Activated naive CD8-positive, alpha-beta T cell treated with anti-CD3 and anti-CD28 coated beads, Interleukin-2, amount 10 ng/mL, durations not matched to agents 7 days and 5 days (primary cell): ENCODE data around the gene HIF3A. TPM values are rescaled to one million over a fixed set of nuclear protein-coding genes. Genes with fewer than 3 reads are reported as not detected.
A peak's percentile ranks its signal among the peaks of the same experiment; 100 is the strongest.

ENCODE experiments used
- ATAC-seq: fragments of 150-1000 bp; cut with Tn5 transposase; one replicate; pipeline ENCODE4 v1.10.0; 2021; ENCODE audit warnings: low read depth, moderate library complexity
- POLR2A ChIA-PET: fragments of 350-600 bp; sonication (Branson Sonifier 250); formaldehyde crosslinking; loops from one replicate; lab custom pipeline; 2021; ENCODE audit warnings: antibody characterized with exemption; lab: Charles Lee
- DNase-seq: peaks from one replicate; pipeline ENCODE4 v3.0.0; 2021
- H3K27ac Mint-ChIP-seq: one replicate; pipeline ENCODE4 v1.8.0; 2022; ENCODE audit warnings: mild to moderate bottlenecking, mixed read lengths
- H3K27me3 Mint-ChIP-seq: one replicate; pipeline ENCODE4 v1.8.0; 2022; ENCODE audit warnings: mild to moderate bottlenecking, moderate library complexity, mixed read lengths
- H3K36me3 Mint-ChIP-seq: one replicate; pipeline ENCODE4 v1.8.0; 2021; ENCODE audit warnings: mild to moderate bottlenecking, mixed read lengths
- H3K4me1 Mint-ChIP-seq: one replicate; pipeline ENCODE4 v1.8.0; 2021; ENCODE audit warnings: mixed read lengths
- H3K4me3 Mint-ChIP-seq: one replicate; pipeline ENCODE4 v1.8.0; 2022; ENCODE audit warnings: mild to moderate bottlenecking, moderate library complexity, mixed read lengths
- H3K9me3 Mint-ChIP-seq: one replicate; pipeline ENCODE4 v1.8.0; 2021; ENCODE audit warnings: mixed read lengths
- total RNA-seq, 2 experiments: library from RNA; stranded (reverse); gene quantifications; one replicate each; pipeline ENCODE4 v1.2.3, GENCODE V29; 2021

Gene HIF3A
- total RNA-seq, 2 experiments from 2014 or later = not detected

GRCh38 chr19:46378268-46378667 is 81.4 kb downstream of the HIF3A start:
- DNase-seq = no peak
- no peaks in the 10 kb centered on the region for H3K9me3 Mint-ChIP-seq
- POLR2A ChIA-PET = no interaction called here
- H3K36me3 Mint-ChIP-seq = peaks cover 20% of the 10 kb centered on the region
- no peak for ATAC-seq
- H3K4me3 Mint-ChIP-seq = no peak overlapping the region
- H3K27ac Mint-ChIP-seq = no peak overlapping the region
- H3K27me3 Mint-ChIP-seq = no peaks in the 10 kb centered on the region
- H3K4me1 Mint-ChIP-seq = peaks cover 6% of the 10 kb centered on the region

DNA sequence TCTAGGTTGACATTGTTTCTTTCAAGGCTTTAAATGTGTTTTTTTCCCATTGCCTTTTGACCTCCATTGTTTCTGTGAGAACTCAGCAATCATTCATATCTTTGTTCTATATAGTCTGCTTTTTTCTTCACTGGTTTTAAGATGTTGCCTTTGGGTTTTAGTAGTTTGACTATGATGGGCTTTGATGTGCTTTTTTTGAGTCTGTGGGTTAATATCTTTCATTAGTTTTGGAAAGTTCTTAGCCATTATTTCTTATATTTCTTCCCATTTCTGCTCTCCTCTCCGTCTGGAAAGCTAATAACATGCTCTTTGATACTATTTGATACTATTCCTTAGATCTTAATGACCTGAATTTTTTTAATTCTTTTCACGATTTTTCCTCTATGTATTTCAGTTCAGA is 83.8 kb downstream of the HIF3A start:
- no peaks in the 10 kb centered on the region for H3K9me3 Mint-ChIP-seq
- POLR2A ChIA-PET = no interaction called here
- H3K36me3 Mint-ChIP-seq = peaks cover 21% of the 10 kb centered on the region
- DNase-seq (no peak), ATAC-seq (no peak)
- H3K27me3 Mint-ChIP-seq = no peaks in the 10 kb centered on the region
- H3K4me3 Mint-ChIP-seq = no peak overlapping the region
- H3K27ac Mint-ChIP-seq = no peak overlapping the region
- H3K4me1 Mint-ChIP-seq = peaks cover 6% of the 10 kb centered on the region

DNA sequence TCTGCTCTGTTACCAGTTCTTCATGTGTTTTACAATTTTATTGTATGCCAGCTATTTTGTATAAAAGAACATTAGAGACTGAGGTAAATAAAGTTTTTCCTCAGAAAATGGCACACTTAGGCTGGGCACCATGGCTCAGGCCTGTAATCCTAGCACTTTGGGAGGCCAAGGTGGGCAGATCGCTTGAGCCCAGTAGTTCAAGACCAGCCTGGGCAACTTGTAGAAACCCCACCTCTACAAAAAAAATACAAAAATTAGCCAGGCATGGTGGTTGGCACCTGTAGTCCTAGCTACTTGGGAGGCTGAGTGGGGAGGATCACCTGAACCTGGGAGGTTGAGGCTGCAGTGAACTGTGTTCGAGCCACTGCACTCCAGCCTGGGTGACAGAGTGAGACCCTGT is 84.5 kb downstream of the HIF3A start:
- Mint-ChIP-seq H3K27ac (no peak overlapping the region), H3K9me3 (no peaks in the 10 kb centered on the region), H3K4me3 (no peak overlapping the region), H3K4me1 (peaks cover 6% of the 10 kb centered on the region), H3K36me3 (peaks cover 24% of the 10 kb centered on the region), H3K27me3 (no peaks in the 10 kb centered on the region)
- DNase-seq (no peak), ATAC-seq (no peak)
- POLR2A ChIA-PET = no interaction called here

GRCh38 chr19:46381756-46382345 is 85.0 kb downstream of the HIF3A start:
- no peaks in the 10 kb centered on the region for H3K27me3 Mint-ChIP-seq
- peaks cover 24% of the 10 kb centered on the region for H3K36me3 Mint-ChIP-seq
- ATAC-seq (no peak), DNase-seq (no peak)
- H3K27ac Mint-ChIP-seq = no peak overlapping the region
- POLR2A ChIA-PET = no interaction called here
- peaks cover 6% of the 10 kb centered on the region for H3K4me1 Mint-ChIP-seq
- H3K9me3 Mint-ChIP-seq = no peaks in the 10 kb centered on the region
- H3K4me3 Mint-ChIP-seq = no peak overlapping the region

- H3K4me1 Mint-ChIP-seq = peaks cover 6% of the 10 kb centered on the region
- H3K27ac Mint-ChIP-seq = no peak overlapping the region
- no peaks in the 10 kb centered on the region for H3K27me3 Mint-ChIP-seq
- peak; percentile 4 for DNase-seq
- H3K9me3 Mint-ChIP-seq = no peaks in the 10 kb centered on the region
- H3K36me3 Mint-ChIP-seq = peaks cover 32% of the 10 kb centered on the region
- POLR2A ChIA-PET = no interaction called here
- no peak overlapping the region for H3K4me3 Mint-ChIP-seq
- no peak for ATAC-seq
These were observed 86.5 kb downstream of the HIF3A start for GRCh38 chr19:46383171-46383815.

DNA sequence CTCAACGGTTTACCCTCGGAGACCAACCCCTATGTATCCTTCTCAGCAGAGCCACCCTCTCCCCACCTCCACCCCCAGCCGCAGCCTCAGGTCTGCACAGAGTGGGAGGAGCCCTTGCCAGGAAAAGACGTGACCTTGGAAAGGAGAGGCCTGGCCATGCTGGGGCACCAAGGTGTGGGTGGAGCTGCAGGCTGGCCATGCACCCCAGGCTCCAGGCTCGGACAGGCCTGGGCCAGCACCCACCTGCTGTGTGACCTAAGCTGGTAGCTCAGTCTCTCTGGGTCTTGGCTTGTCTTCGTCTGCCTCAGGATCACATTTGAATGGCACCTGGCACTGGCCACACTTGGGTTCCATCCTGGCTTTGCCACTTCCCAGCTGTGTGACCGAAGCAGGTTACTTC is 87.0 kb downstream of the HIF3A start:
- ATAC-seq (no peak), DNase-seq (no peak)
- Mint-ChIP-seq H3K27ac (no peak overlapping the region), H3K27me3 (no peaks in the 10 kb centered on the region), H3K4me3 (no peak overlapping the region), H3K36me3 (peaks cover 37% of the 10 kb centered on the region), H3K9me3 (no peaks in the 10 kb centered on the region), H3K4me1 (peaks cover 6% of the 10 kb centered on the region)
- POLR2A ChIA-PET = interaction anchor here (0.5 kb wide), 1 partner anchor 115 kb away, joined by 7 read pairs; no protein-coding TSS in a partner anchor

GRCh38 chr19:46384396-46384795 is 87.6 kb downstream of the HIF3A start:
- no peaks in the 10 kb centered on the region for H3K27me3 Mint-ChIP-seq
- H3K4me3 Mint-ChIP-seq = no peak overlapping the region
- H3K4me1 Mint-ChIP-seq = peaks cover 6% of the 10 kb centered on the region
- peaks cover 43% of the 10 kb centered on the region for H3K36me3 Mint-ChIP-seq
- ATAC-seq = no peak
- H3K27ac Mint-ChIP-seq = no peak overlapping the region
- POLR2A ChIA-PET = interaction anchor here (0.5 kb wide), 1 partner anchor 115 kb away, joined by 7 read pairs; no protein-coding TSS in a partner anchor
- DNase-seq = peak; percentile 15
- peaks cover 1% of the 10 kb centered on the region for H3K9me3 Mint-ChIP-seq

DNA sequence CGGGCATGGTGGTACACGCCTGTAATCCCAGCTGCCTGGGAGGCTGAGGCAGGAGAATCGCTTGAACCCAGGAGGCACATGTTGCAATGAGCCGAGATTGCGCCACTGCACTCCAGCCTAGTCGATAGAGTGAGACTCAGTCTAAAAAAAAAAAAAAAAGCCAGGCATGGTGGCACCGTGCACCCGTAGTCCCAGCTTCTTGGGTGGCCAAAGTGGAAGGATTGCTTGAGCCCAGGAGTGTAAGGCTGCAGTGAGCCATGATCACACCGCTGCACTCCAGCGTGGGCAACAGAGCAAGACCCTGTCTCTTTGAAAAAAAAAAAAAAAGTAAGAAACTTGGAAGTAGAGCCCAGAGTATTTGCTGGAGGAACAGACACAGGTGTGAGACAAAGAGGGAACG is 88.8 kb downstream of the HIF3A start:
- DNase-seq = no peak
- no peak for ATAC-seq
- Mint-ChIP-seq H3K27ac (no peak overlapping the region), H3K4me3 (no peak overlapping the region), H3K9me3 (peaks cover 5% of the 10 kb centered on the region), H3K4me1 (peaks cover 3% of the 10 kb centered on the region), H3K27me3 (no peaks in the 10 kb centered on the region), H3K36me3 (peaks cover 42% of the 10 kb centered on the region)
- POLR2A ChIA-PET = interaction anchor here (0.7 kb wide), 1 partner anchor 19 kb away, joined by 3 read pairs; no protein-coding TSS in a partner anchor

DNA sequence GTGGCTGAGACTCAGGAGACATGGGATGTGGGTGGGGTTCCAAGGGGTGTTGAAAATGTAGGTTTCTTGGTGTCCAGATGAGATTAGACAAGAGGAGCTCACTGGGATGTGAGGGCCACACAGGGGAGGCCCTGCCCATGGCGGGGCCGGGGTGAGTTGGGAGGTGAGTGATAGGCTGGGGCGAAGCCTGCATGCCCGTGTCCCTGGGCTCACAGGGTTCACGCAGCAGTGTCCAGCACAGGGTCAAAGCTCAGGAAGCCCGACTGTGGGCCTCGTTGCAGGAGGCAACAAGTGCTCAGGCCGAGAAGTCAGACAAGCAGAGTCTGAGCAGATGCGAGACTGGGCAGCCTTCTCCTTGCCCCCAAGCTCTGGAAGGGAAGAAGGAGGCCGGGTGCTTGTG is 89.3 kb downstream of the HIF3A start:
- Mint-ChIP-seq H3K27ac (no peak overlapping the region), H3K4me1 (peaks cover 3% of the 10 kb centered on the region), H3K27me3 (no peaks in the 10 kb centered on the region), H3K36me3 (peaks cover 37% of the 10 kb centered on the region), H3K9me3 (peaks cover 5% of the 10 kb centered on the region), H3K4me3 (no peak overlapping the region)
- DNase-seq (peak; percentile 25), ATAC-seq (no peak)
- POLR2A ChIA-PET = interaction anchor here (0.7 kb wide), 1 partner anchor 19 kb away, joined by 3 read pairs; no protein-coding TSS in a partner anchor

DNA sequence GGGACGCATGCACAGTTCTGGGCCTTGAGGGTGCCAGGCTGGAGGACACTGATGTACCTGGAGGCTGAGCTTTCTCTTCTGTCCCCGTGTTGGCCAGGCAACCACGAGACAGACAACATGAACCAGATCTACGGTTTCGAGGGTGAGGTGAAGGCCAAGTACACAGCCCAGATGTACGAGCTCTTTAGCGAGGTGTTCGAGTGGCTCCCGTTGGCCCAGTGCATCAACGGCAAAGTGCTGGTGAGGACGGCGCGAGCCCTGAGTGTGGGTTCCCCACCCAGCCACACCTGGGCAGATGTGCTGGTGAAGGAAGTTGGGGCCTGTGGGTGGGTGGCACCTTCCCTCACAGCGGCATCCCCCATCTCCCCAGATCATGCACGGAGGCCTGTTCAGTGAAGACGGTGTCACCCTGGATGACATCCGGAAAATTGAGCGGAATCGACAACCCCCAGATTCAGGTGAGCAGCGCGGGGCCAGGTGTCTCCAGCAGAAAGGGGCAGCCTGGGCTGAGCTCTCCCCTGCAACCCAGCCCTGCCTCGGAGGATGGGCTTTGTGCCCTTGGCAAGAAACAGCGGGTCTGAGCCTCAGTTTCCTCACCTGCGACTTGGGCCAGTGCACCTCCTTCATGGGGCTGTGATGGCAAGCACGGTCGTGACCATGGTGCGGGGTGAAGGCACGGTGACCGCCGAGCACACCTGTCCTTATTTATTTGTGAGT is 90.3 kb downstream of the HIF3A start:
- peak; percentile 21 for DNase-seq
- H3K27me3 Mint-ChIP-seq = no peaks in the 10 kb centered on the region
- POLR2A ChIA-PET = no interaction called here
- peaks cover 3% of the 10 kb centered on the region for H3K4me1 Mint-ChIP-seq
- peaks cover 5% of the 10 kb centered on the region for H3K9me3 Mint-ChIP-seq
- no peak overlapping the region for H3K27ac Mint-ChIP-seq
- H3K36me3 Mint-ChIP-seq = peaks cover 36% of the 10 kb centered on the region
- H3K4me3 Mint-ChIP-seq = no peak overlapping the region
- no peak for ATAC-seq

- peaks cover 5% of the 10 kb centered on the region for H3K9me3 Mint-ChIP-seq
- H3K36me3 Mint-ChIP-seq = peaks cover 32% of the 10 kb centered on the region
- H3K27ac Mint-ChIP-seq = no peak overlapping the region
- ATAC-seq = no peak
- POLR2A ChIA-PET = no interaction called here
- H3K4me1 Mint-ChIP-seq = peaks cover 1% of the 10 kb centered on the region
- no peaks in the 10 kb centered on the region for H3K27me3 Mint-ChIP-seq
- H3K4me3 Mint-ChIP-seq = no peak overlapping the region
- DNase-seq = no peak
These were observed 90.9 kb downstream of the HIF3A start for GRCh38 chr19:46387713-46388130.

DNA sequence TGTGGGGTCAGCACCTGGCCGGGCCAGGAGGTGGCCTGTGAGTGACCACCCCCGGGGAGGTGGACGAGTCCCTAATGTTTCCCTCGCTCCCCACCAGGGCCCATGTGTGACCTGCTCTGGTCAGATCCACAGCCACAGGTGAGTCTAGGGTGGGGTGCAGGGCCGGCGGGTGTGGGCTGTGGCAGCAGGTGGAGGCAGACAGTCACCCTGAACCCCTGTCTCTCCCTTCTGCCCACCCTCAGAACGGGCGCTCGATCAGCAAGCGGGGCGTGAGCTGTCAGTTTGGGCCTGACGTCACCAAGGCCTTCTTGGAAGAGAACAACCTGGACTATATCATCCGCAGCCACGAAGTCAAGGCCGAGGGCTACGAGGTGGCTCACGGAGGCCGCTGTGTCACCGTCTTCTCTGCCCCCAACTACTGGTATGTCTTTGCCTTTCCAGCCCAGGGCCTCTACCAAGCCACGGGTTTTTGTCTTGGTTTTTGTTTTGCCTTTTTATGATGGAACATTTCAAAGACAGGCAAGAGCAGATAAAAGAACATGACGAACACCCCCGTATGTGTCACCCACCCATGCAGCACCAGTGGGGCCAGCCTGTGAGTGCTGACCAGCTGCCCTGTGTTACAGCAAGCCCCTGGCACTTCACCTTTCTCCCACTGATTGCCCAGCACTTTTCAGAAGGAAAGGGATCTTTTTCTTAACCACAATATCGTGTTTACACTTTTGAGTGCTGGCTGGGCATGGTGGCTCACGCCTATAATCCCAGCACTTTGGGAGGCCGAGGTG is 91.7 kb downstream of the HIF3A start:
- DNase-seq (peak; percentile 24), ATAC-seq (no peak)
- H3K4me1 Mint-ChIP-seq = peaks cover 1% of the 10 kb centered on the region
- no peaks in the 10 kb centered on the region for H3K27me3 Mint-ChIP-seq
- POLR2A ChIA-PET = no interaction called here
- peaks cover 5% of the 10 kb centered on the region for H3K9me3 Mint-ChIP-seq
- no peak overlapping the region for H3K27ac Mint-ChIP-seq
- no peak overlapping the region for H3K4me3 Mint-ChIP-seq
- peaks cover 32% of the 10 kb centered on the region for H3K36me3 Mint-ChIP-seq
